Endodermal cell (in vitro differentiated cells): ENCODE results near the gene EEPD1. TPM values are rescaled to one million over a fixed set of nuclear protein-coding genes. Genes with fewer than 3 reads are reported as not detected.

Source experiments
- DNase-seq: peaks from one replicate; pipeline ENCODE4 v3.0.0-alpha.2; 2017
- H3K27ac ChIP-seq: 2 replicates; pipeline ENCODE4 v1.5.1; 2013; ENCODE audit warnings: mild to moderate bottlenecking, low read depth, low read length, moderate library complexity
- H3K27me3 ChIP-seq: 2 replicates; pipeline ENCODE4 v1.6.1; 2013; ENCODE audit warnings: mild to moderate bottlenecking, low read length, moderate library complexity; ENCODE audit not compliant: insufficient read depth, control insufficient read depth, poor library complexity, severe bottlenecking
- H3K36me3 ChIP-seq: 2 replicates; pipeline ENCODE4 v1.7.0; 2013; ENCODE audit warnings: mild to moderate bottlenecking, low read length, moderate library complexity; ENCODE audit not compliant: control insufficient read depth, insufficient read depth
- H3K4me1 ChIP-seq: one replicate; pipeline ENCODE4 v1.7.0; 2013; ENCODE audit warnings: low read length; ENCODE audit not compliant: control insufficient read depth, insufficient read depth
- H3K4me3 ChIP-seq: 2 replicates; pipeline ENCODE4 v1.5.1; 2013; ENCODE audit warnings: mild to moderate bottlenecking, low read length, moderate library complexity
- H3K9ac ChIP-seq: 2 replicates; pipeline ENCODE4 v1.6.1; 2013; ENCODE audit warnings: mild to moderate bottlenecking, low read length, moderate library complexity; ENCODE audit not compliant: poor library complexity, severe bottlenecking; ENCODE audit errors: extremely low read depth
- H3K9me3 ChIP-seq: 2 replicates; pipeline ENCODE4 v1.6.1; 2013; ENCODE audit warnings: mild to moderate bottlenecking, low read length, moderate library complexity; ENCODE audit not compliant: control insufficient read depth
- H3K27ac Mint-ChIP-seq: 2 replicates; pipeline ENCODE4 v1.8.0; 2020; ENCODE audit warnings: mixed read lengths
- H3K27me3 Mint-ChIP-seq: 2 replicates; pipeline ENCODE4 v1.8.0; 2021; ENCODE audit warnings: mild to moderate bottlenecking, mixed read lengths; ENCODE audit not compliant: insufficient read depth
- H3K36me3 Mint-ChIP-seq: 2 replicates; pipeline ENCODE4 v1.8.0; 2020; ENCODE audit warnings: low read depth, mixed read lengths
- H3K4me1 Mint-ChIP-seq: 2 replicates; pipeline ENCODE4 v1.8.0; 2020; ENCODE audit warnings: mixed read lengths
- H3K4me3 Mint-ChIP-seq: 2 replicates; pipeline ENCODE4 v1.8.0; 2020; ENCODE audit warnings: mild to moderate bottlenecking, moderate library complexity, mixed read lengths
- H3K9me3 Mint-ChIP-seq: 2 replicates; pipeline ENCODE4 v1.8.0; 2020; ENCODE audit warnings: mild to moderate bottlenecking, mixed read lengths
- WGBS, 2 experiments: methylation state at CpG; one replicate each; pipeline versions ENCODE4 v1.1.5 to v1.1.7; 2013; ENCODE audit warnings: missing lambda C conversion rate in 2 of 2, mixed read lengths in 1 of 2; ENCODE audit not compliant: insufficient coverage in 1 of 2, insufficient read length in 1 of 2; 5-methylcytosine and 5-hydroxymethylcytosine counted together
- total RNA-seq, 2 donors: library from RNA; stranded (reverse); fragmentation: NEBNext Ultra II Directional in 1 of 2; extraction: Animal tissue kit (Norgen Biotek cat#: 25700) in 1 of 2; gene quantifications; 2 replicates in 1 of 2; 3 replicates in 1 of 2; pipeline ENCODE4 v1.2.1, GENCODE V29; 2021
- TF ChIP-seq, protein P1 (sequence below): fragments of 200-600 bp; sonication (generic); conservative IDR thresholded peaks from 2 replicates; pipeline ENCODE4 v1.5.0; 2021; ENCODE audit warnings: antibody characterized with exemption, mild to moderate bottlenecking

The EEPD1 gene
- total RNA-seq, 2 donors from 2014 or later, result 9.7 to 11.4 TPM

DNA sequence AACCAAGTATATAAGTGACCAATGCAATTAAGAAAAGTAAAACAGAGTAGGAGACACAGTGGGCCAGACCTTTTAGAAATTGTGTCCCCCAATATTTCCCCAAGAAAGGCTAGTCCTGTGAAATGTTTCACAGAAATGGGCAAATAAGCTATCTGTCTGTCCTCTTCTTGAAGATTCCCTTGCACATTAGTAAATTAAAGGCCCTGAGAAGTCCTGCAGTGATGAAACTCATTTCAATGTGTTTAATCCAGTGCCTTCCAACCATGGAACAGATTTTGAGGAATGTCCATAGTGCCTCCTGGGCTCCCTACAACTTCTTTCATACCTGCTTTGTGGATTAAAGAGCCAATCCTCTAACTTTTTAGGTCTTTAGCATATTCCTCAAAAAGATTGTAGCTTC, 11.2 kb upstream of the EEPD1 start:
- H3K36me3 ChIP-seq, result no peaks in the 10 kb centered on the region
- no peak for DNase-seq
- Mint-ChIP-seq H3K4me3 (no peak overlapping the region), H3K36me3 (no peaks in the 10 kb centered on the region), H3K4me1 (no peaks in the 10 kb centered on the region), H3K27me3 (no peaks in the 10 kb centered on the region), H3K9me3 (no peaks in the 10 kb centered on the region), H3K27ac (no peak overlapping the region)
- H3K4me1 ChIP-seq, result no peaks in the 10 kb centered on the region
- TF ChIP-seq, protein P1, sequence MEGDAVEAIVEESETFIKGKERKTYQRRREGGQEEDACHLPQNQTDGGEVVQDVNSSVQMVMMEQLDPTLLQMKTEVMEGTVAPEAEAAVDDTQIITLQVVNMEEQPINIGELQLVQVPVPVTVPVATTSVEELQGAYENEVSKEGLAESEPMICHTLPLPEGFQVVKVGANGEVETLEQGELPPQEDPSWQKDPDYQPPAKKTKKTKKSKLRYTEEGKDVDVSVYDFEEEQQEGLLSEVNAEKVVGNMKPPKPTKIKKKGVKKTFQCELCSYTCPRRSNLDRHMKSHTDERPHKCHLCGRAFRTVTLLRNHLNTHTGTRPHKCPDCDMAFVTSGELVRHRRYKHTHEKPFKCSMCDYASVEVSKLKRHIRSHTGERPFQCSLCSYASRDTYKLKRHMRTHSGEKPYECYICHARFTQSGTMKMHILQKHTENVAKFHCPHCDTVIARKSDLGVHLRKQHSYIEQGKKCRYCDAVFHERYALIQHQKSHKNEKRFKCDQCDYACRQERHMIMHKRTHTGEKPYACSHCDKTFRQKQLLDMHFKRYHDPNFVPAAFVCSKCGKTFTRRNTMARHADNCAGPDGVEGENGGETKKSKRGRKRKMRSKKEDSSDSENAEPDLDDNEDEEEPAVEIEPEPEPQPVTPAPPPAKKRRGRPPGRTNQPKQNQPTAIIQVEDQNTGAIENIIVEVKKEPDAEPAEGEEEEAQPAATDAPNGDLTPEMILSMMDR, result no peak
- H3K9me3 ChIP-seq, result no peaks in the 10 kb centered on the region
- H3K27ac ChIP-seq, result no peak overlapping the region
- H3K27me3 ChIP-seq, result no peaks in the 10 kb centered on the region
- H3K4me3 ChIP-seq, result no peak overlapping the region
- no peak overlapping the region for H3K9ac ChIP-seq

DNA sequence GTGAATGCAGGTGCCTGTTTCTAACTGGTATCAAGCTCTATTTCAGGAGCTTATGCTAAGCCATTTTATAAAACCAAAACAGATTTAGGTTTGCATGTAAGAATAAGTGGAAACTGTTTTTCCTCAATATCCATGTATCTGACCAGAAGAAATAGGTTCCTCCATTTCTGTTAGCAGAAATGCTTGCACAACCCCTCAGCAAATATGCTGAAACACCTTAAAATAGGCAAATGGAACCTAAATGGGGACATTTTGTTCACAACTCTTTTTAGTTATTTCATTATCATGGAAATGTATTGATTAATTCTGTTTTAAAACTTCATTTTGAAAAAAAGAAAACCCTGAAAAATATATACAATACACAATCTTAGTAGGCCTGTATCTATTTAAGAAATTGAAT, 8.9 kb upstream of the EEPD1 start:
- H3K36me3 ChIP-seq, result no peaks in the 10 kb centered on the region
- no peak overlapping the region for H3K27ac ChIP-seq
- no peak for DNase-seq
- H3K9me3 Mint-ChIP-seq, result peaks cover 4% of the 10 kb centered on the region
- no peak overlapping the region for H3K4me3 ChIP-seq
- H3K9ac ChIP-seq, result no peak overlapping the region
- no peaks in the 10 kb centered on the region for H3K4me1 Mint-ChIP-seq
- TF ChIP-seq, protein P1, result no peak
- no peak overlapping the region for H3K27ac Mint-ChIP-seq
- no peaks in the 10 kb centered on the region for H3K27me3 ChIP-seq
- H3K9me3 ChIP-seq, result peaks cover 5% of the 10 kb centered on the region
- peaks cover 2% of the 10 kb centered on the region for H3K27me3 Mint-ChIP-seq
- H3K36me3 Mint-ChIP-seq, result no peaks in the 10 kb centered on the region
- no peaks in the 10 kb centered on the region for H3K4me1 ChIP-seq
- H3K4me3 Mint-ChIP-seq, result no peak overlapping the region

DNA sequence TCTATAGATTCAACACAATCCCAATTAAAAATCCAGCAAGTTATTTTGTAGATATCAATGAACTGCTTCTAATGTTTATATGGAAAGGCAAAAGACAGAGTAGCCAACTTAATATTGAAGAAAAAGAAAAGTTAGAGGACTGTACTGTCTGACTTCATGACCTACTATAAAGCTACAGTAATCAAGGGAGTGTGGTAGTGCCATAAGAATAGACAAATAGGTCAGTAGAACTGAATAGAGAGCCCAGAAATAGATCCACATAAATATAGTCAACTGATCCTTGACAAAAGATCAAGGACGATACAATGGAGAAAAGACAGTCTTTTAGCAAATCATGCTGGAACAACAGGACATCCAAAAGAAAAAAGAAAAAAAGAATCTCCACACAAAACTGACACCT, 7.4 kb upstream of the EEPD1 start:
- Mint-ChIP-seq H3K27ac (no peak overlapping the region), H3K4me3 (no peak overlapping the region), H3K27me3 (peaks cover 2% of the 10 kb centered on the region), H3K4me1 (no peaks in the 10 kb centered on the region), H3K9me3 (peaks cover 4% of the 10 kb centered on the region), H3K36me3 (no peaks in the 10 kb centered on the region)
- no peaks in the 10 kb centered on the region for H3K4me1 ChIP-seq
- no peak overlapping the region for H3K9ac ChIP-seq
- no peaks in the 10 kb centered on the region for H3K27me3 ChIP-seq
- no peak overlapping the region for H3K4me3 ChIP-seq
- no peak for DNase-seq
- TF ChIP-seq, protein P1, result no peak
- H3K9me3 ChIP-seq, result peaks cover 5% of the 10 kb centered on the region
- H3K27ac ChIP-seq, result no peak overlapping the region
- no peaks in the 10 kb centered on the region for H3K36me3 ChIP-seq
- 88 to 100% methylated on average over 1 of the region's 1 CpG for WGBS, 2 experiments
